GM12864 (cell line): ENCODE measurements around the gene RNF135.

Source experiments
- DNase-seq: peaks from one replicate; pipeline ENCODE4 v3.0.0-alpha.2; 2011; ENCODE audit warnings: low read depth
- H3K4me3 ChIP-seq: 2 replicates; pipeline ENCODE4 v1.5.1; 2011; ENCODE audit warnings: mild to moderate bottlenecking, low read depth, low read length, control low read depth
- TF ChIP-seq, protein P1 (sequence below): IDR thresholded peaks from 2 replicates; pipeline ENCODE4 v1.5.1; 2011; ENCODE audit warnings: low read depth, mild to moderate bottlenecking, moderate library complexity, low read length, control low read depth, inconsistent platforms; ENCODE audit errors: missing control alignments

RNF135 gene

DNA sequence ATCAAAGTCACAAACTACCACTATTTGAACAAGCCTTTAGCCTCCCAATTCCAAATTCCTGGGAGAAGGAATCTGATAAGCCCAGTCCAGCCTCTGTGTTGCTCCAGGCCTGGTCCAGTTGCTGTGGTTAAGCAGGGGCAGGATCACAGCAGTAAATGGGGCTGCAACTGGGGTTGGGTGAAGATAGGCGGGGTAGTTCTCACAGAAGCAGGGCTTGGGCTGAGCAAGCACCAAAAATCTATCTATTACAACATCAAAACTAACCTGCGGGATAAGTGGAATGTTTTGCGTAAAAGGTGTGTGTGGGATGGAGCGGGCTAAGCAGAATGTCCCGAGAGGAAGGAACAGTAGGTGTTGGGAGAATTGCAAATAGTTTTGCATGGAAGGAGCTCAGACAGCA, 23.0 kb upstream of the RNF135 start:
- TF ChIP-seq, protein P1, sequence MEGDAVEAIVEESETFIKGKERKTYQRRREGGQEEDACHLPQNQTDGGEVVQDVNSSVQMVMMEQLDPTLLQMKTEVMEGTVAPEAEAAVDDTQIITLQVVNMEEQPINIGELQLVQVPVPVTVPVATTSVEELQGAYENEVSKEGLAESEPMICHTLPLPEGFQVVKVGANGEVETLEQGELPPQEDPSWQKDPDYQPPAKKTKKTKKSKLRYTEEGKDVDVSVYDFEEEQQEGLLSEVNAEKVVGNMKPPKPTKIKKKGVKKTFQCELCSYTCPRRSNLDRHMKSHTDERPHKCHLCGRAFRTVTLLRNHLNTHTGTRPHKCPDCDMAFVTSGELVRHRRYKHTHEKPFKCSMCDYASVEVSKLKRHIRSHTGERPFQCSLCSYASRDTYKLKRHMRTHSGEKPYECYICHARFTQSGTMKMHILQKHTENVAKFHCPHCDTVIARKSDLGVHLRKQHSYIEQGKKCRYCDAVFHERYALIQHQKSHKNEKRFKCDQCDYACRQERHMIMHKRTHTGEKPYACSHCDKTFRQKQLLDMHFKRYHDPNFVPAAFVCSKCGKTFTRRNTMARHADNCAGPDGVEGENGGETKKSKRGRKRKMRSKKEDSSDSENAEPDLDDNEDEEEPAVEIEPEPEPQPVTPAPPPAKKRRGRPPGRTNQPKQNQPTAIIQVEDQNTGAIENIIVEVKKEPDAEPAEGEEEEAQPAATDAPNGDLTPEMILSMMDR: no peak
- DNase-seq: no peak
- no peak overlapping the region for H3K4me3 ChIP-seq

DNA sequence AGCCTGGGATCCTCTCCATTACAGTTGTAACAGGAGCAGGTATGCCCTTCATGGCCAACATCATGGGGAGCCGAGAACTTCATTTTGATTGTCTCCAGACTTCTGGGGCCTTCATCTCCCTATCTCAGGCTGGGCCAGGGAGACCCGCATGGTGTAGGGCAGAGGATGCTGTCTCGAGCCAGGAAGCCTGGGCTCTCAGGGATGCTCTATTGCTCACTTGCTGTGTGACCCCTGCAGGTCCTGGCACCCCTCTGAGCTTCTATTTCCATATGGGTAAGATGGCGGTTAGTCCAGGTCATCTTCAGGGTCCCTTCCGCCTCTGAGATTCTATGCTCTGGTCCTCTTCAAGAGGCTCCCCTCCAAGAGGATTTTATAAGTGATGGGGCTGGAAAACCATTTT, 20.6 kb upstream of the RNF135 start:
- H3K4me3 ChIP-seq: no peak overlapping the region
- TF ChIP-seq, protein P1: no peak
- DNase-seq: no peak

DNA sequence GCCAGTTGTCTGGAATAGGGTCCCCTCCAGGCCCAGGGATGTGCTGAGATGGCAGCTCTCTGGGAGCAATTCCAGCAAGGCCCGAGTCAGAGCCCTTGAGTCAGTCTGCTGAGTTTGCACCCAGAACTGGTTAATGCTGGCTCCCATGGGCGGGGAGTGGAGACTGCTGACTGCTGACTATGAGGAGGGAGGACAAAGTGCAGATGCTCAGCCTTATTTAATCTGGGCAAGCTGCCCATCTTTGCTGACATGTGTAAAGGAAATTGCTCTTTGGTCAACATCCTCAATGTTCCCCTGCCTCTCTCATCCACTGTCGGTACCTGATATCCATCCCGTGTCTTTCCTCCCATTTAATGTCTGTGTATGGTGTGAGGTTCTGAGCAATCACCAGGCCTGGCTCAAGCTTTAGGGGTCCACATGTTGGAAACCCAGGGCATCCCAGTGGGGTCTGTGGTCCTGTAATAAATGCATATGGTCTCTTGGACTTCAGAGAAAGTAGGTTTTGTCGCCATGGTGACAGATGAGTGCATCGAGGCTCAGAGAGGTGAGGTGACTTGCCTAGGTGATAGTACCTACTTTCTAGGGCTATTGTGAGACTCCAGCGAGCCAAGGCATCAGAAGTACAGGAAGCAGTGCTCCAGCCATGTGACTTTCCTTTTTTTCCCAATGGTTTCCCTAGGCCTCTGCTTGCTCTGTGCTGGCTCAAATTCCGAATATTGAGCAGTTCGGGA, 20.0 kb upstream of the RNF135 start:
- TF ChIP-seq, protein P1: no peak
- H3K4me3 ChIP-seq: no peak overlapping the region
- no peak for DNase-seq

DNA sequence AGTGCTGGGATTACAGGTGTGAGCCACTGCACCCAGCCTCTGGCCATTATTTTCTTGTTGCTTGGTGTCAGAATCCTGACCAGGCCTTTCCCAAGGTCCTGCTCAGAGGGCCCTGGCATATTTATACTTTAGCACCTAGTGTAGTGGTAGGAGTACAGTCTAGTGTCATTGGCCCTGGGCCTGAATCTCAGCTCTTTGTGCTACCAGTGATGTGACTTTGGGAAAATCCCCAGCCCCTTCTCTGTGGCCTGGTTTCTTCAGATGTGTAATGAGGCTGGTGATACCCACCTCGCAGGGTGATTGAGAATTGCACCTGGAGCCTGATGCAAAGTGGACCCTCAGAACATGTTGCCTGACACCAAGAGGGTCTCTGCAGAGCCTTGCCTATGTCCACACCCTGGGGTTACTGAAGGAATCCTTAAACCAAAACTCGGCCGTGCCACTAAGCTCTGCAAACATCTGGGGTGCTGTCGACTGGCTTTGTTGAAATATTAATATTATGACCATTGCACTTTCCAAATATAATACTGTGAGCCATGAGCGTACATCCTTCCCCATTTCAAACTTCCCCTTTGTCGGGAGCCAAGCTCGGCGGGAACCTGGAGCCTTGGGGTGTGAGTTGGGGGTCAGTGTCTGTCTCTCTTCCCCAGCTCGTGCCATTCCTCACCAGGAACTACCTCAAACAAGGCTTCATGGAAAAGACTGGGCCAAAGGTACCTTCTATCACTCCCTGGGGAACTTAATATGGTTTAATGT, 18.0 kb upstream of the RNF135 start:
- no peak for DNase-seq

DNA sequence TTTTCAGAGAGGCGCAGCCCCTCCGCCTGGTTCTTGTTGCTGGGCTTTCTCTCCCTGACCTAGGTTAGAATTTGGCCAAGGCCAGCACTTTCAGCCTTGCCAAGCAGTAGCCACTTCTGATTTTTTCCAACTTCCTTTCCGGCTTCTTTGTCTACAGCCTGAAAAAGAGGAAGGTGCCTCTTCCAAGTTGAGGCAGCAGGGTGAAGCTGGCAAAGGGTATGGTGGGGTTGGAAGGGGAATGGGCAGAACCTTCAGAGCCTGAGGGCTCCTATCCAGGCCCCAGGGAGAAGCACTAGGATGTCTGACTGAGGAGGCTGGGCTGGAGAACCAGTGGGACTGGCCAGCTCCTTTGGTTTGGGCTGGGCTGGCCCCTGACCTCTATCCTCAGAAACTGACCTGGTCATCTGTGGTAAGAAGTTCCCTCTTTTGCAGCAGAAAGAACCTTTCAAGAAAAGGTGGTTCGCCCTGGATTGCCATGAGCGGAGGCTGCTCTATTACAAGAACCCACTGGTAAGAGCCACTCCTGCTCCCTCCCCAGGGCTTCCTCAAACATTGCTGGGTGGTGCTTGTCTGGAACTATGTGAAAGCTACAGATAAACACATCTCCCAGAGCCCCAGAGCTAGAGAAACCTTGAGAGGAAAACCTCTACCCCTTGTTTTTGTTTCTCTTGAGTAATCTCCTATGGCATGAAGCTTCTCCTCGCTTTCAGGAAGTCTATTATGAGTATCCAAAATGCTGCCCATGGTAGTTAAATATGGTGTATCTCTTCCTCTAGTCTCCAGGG, 16.6 kb upstream of the RNF135 start:
- TF ChIP-seq, protein P1: no peak
- DNase-seq: no peak
- no peak overlapping the region for H3K4me3 ChIP-seq

More for the DNA sequence above, 18.0 kb upstream of the RNF135 start:
- no peak overlapping the region for H3K4me3 ChIP-seq
- TF ChIP-seq, protein P1: no peak

DNA sequence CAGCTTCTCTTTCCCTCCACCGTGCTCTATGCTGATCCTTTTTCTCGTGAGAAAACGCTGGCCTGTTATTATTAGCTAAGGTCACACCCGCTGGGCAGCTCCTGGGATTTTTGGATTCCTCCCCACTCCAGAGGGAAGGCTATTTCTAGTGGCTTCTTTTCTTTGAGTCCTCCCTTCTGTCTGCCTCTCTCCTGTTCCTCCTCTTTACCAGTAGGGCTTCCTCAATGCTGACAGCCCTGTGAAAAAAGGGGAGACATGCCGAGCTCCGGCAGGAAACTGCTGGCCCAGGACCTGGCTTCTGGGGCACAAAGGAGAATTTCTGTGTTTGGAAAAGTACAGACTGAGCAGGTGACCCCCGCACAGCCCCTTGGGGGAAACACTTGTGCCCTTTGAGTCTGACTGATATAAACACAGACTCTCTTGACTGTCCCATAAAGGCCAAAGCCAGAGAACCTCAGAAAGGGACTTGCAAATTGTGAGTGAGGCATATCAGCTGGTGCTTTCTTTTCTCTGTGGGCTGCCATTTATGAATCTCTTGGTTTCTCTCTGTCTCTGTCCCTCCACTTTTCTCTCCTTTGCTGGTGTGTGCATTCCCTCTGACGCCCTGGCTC, 14.0 kb upstream of the RNF135 start:
- no peak for DNase-seq
- no peak overlapping the region for H3K4me3 ChIP-seq
- TF ChIP-seq, protein P1: no peak
